GM10248 (cell line): ENCODE data around the gene CDC25B.

Experiments used
- CTCF ChIA-PET: fragments of 300-600 bp; sonication (Branson Sonifier 250); formaldehyde crosslinking; extraction: SDS; loops from one replicate; lab custom pipeline; 2021; ENCODE audit warnings: antibody characterized with exemption; lab: Yijun Ruan, JAX
- POLR2A ChIA-PET: fragments of 350-650 bp; sonication (Branson Sonifier 250); formaldehyde crosslinking; extraction: SDS; loops from one replicate; lab custom pipeline; 2020; ENCODE audit warnings: antibody characterized with exemption; lab: Yijun Ruan, JAX
- DNase-seq: peaks from one replicate; pipeline ENCODE4 v3.0.0; 2012; ENCODE audit errors: extremely low spot score
- CTCF ChIP-seq: IDR thresholded peaks from 2 replicates; pipeline ENCODE4 v1.5.1; 2012; ENCODE audit warnings: mild to moderate bottlenecking, low read depth; ENCODE audit errors: extremely low read depth, missing control alignments, control extremely low read depth

CDC25B gene

GRCh38 chr20:3801846-3802245 lies 5.7 kb downstream of the CDC25B start:
- ChIA-PET POLR2A (no interaction called here), CTCF (interaction anchor here (1.0 to 3.1 kb wide), 2 partner anchors 15 to 53 kb away, joined by 3 to 14 read pairs; partner anchors contain the start of gene CENPB)
- TF ChIP-seq CTCF, result no peak
- no peak for DNase-seq

- TF ChIP-seq CTCF, result no peak
- DNase-seq, result no peak
- POLR2A ChIA-PET, result no interaction called here
- CTCF ChIA-PET, result no interaction called here
These were observed 6.6 kb downstream of the CDC25B start for GRCh38 chr20:3802524-3803239.

- ChIA-PET POLR2A (no interaction called here), CTCF (no interaction called here)
- no peak for DNase-seq
- TF ChIP-seq CTCF, result no peak
These were observed 7.2 kb downstream of the CDC25B start for GRCh38 chr20:3803289-3803688.

- no peak for TF ChIP-seq CTCF
- ChIA-PET POLR2A (interaction anchor here (1.8 kb wide), 1 partner anchor 15 kb away, joined by 4 read pairs; no protein-coding TSS in a partner anchor), CTCF (interaction anchor here (1.2 to 2.5 kb wide), 2 partner anchors 18 to 32 kb away, joined by 4 to 5 read pairs; partner anchors contain the start of gene CENPB)
- no peak for DNase-seq
These were observed 7.7 kb downstream of the CDC25B start for GRCh38 chr20:3803854-3804253.

- ChIA-PET POLR2A (interaction anchor here (1.8 kb wide), 1 partner anchor 14 kb away, joined by 4 read pairs; no protein-coding TSS in a partner anchor), CTCF (interaction anchor here (1.2 to 2.5 kb wide), 3 partner anchors 11 to 32 kb away, joined by 4 to 7 read pairs (median 5); partner anchors contain the start of gene CENPB)
- no peak for TF ChIP-seq CTCF
- DNase-seq, result no peak
These were observed 8.2 kb downstream of the CDC25B start for GRCh38 chr20:3804254-3804751.

- no peak for TF ChIP-seq CTCF
- DNase-seq, result no peak
- CTCF ChIA-PET, result interaction anchor here (1.2 to 2.5 kb wide), 3 partner anchors 10 to 31 kb away, joined by 4 to 7 read pairs (median 5); partner anchors contain the start of gene CENPB
- POLR2A ChIA-PET, result interaction anchor here (0.5 to 1.8 kb wide), 2 partner anchors 9 to 14 kb away, joined by 4 to 6 read pairs; partner anchors contain the start of gene CDC25B
These were observed 8.7 kb downstream of the CDC25B start for GRCh38 chr20:3804781-3805180.
